HepG2 (cell line): ENCODE results near the gene SYVN1. TPM values are rescaled to one million over a fixed set of nuclear protein-coding genes. Genes with fewer than 3 reads are reported as not detected.

Experiments
- ARHGAP35 ChIP-seq: sonication (generic); formaldehyde crosslinking; IDR thresholded peaks from 2 replicates; pipeline ENCODE4 v1.9.0; 2022; ENCODE audit warnings: mild to moderate bottlenecking, inconsistent platforms, moderate library complexity, missing genetic modification reagents, borderline replicate concordance
- ARID2 ChIP-seq: sonication (generic); formaldehyde crosslinking; IDR thresholded peaks from 2 replicates; pipeline ENCODE4 v1.8.1; 2022; ENCODE audit warnings: mild to moderate bottlenecking, missing genetic modification reagents, borderline replicate concordance
- ELF4 ChIP-seq: sonication (generic); formaldehyde crosslinking; IDR thresholded peaks from 2 replicates; pipeline ENCODE4 v1.5.0; 2020; ENCODE audit warnings: missing genetic modification reagents, mild to moderate bottlenecking, moderate library complexity, borderline replicate concordance
- FOXA3 ChIP-seq: IDR thresholded peaks from 2 replicates; pipeline ENCODE4 v1.6.1; 2016; ENCODE audit warnings: missing genetic modification reagents, missing compliant biosample characterization
- KLF9 ChIP-seq: IDR thresholded peaks from 2 replicates; pipeline ENCODE4 v1.6.1; 2016; ENCODE audit warnings: low read depth
- MAZ ChIP-seq, 2 experiments: sonication (generic) in 1 of 2; formaldehyde crosslinking in 1 of 2; IDR thresholded peaks; 2 replicates each; pipeline versions ENCODE4 v1.5.0 to v1.6.1; 2012 to 2020; ENCODE audit warnings: low read depth in 2 of 2, mild to moderate bottlenecking in 2 of 2, borderline replicate concordance in 1 of 2, improper control_type of control experiment in 1 of 2, low read length in 1 of 2, missing genetic modification reagents in 1 of 2, moderate library complexity in 1 of 2
- NRL ChIP-seq: sonication (generic); formaldehyde crosslinking; IDR thresholded peaks from 2 replicates; pipeline ENCODE4 v1.5.0; 2020; ENCODE audit warnings: missing genetic modification reagents, mild to moderate bottlenecking, moderate library complexity, borderline replicate concordance
- RXRB ChIP-seq: IDR thresholded peaks from 2 replicates; pipeline ENCODE4 v1.6.1; 2016; ENCODE audit warnings: borderline replicate concordance, missing genetic modification reagents, missing compliant biosample characterization
- SRF ChIP-seq: IDR thresholded peaks from 2 replicates; pipeline ENCODE4 v1.6.1; 2011; ENCODE audit warnings: mild to moderate bottlenecking, low read depth, low read length, moderate library complexity
- XRCC5 ChIP-seq: fragments of 200-400 bp; formaldehyde crosslinking; optimal IDR thresholded peaks from 2 replicates; pipeline ENCODE3; 2017; ENCODE audit warnings: mild to moderate bottlenecking, low read length
- YY1 ChIP-seq: IDR thresholded peaks from 2 replicates; pipeline ENCODE4 v1.6.1; 2011; ENCODE audit warnings: low read length, low read depth, moderate library complexity, mild to moderate bottlenecking; ENCODE audit not compliant: insufficient read depth, insufficient replicate concordance
- ZEB1 ChIP-seq: IDR thresholded peaks from 2 replicates; pipeline ENCODE4 v1.6.1; 2012; ENCODE audit warnings: mild to moderate bottlenecking, low read depth, inconsistent platforms; ENCODE audit not compliant: insufficient replicate concordance
- ZFP82 ChIP-seq: sonication (generic); formaldehyde crosslinking; IDR thresholded peaks from 2 replicates; pipeline ENCODE4 v1.5.1; 2020; ENCODE audit warnings: mild to moderate bottlenecking, missing genetic modification reagents, borderline replicate concordance
- ZIK1 ChIP-seq: sonication (generic); formaldehyde crosslinking; IDR thresholded peaks from 2 replicates; pipeline ENCODE4 v1.5.0; 2020; ENCODE audit warnings: mild to moderate bottlenecking, low read depth, missing genetic modification reagents, borderline replicate concordance
- ZNF12 ChIP-seq: sonication (generic); formaldehyde crosslinking; IDR thresholded peaks from 2 replicates; pipeline ENCODE4 v1.5.0; 2020; ENCODE audit warnings: missing genetic modification reagents
- ZNF530 ChIP-seq: sonication (generic); formaldehyde crosslinking; IDR thresholded peaks from 2 replicates; pipeline ENCODE4 v1.5.0; 2020; ENCODE audit warnings: low read depth, mild to moderate bottlenecking, missing genetic modification reagents
- ZNF563 ChIP-seq: sonication (generic); formaldehyde crosslinking; IDR thresholded peaks from 2 replicates; pipeline ENCODE4 v1.8.0; 2022; ENCODE audit warnings: mild to moderate bottlenecking, moderate library complexity, missing genetic modification reagents
- ZNF782 ChIP-seq: sonication (generic); formaldehyde crosslinking; IDR thresholded peaks from 2 replicates; pipeline ENCODE4 v1.4.0; 2020; ENCODE audit warnings: missing genetic modification reagents, mild to moderate bottlenecking, borderline replicate concordance
- ZNF790 ChIP-seq: sonication (generic); formaldehyde crosslinking; IDR thresholded peaks from 2 replicates; pipeline ENCODE4 v1.8.0; 2022; ENCODE audit warnings: missing genetic modification reagents, mild to moderate bottlenecking, borderline replicate concordance
- polyA plus RNA-seq, 8 experiments: library from polyadenylated mRNA; depleted of rRNA in 3 of 8; stranded (reverse) in 7 of 8; unstranded in 1 of 8; fragments of >200 nt; fragmentation: Illumina TruSeq in 4 of 8; extraction: Trizol in 4 of 8; gene quantifications; 2 replicates each; pipeline versions ENCODE4 v1.2.1 to v1.2.3, GENCODE V29; 2011 to 2016; ENCODE audit warnings: low read depth in 4 of 8, missing spikeins in 1 of 8, mixed read lengths in 1 of 8; ENCODE audit not compliant: insufficient read depth in 1 of 8
- total RNA-seq, 5 experiments: library from RNA; depleted of rRNA; stranded (reverse); fragments of >200 nt; fragmentation: Illumina TruSeq; extraction: Trizol; gene quantifications; 2 replicates each; pipeline ENCODE4 v1.2.3, GENCODE V29; 2016; ENCODE audit warnings: low read depth in 1 of 5
- TF ChIP-seq, protein P1 (sequence below): sonication (generic); formaldehyde crosslinking; IDR thresholded peaks from 2 replicates; pipeline ENCODE4 v1.4.0; 2020; ENCODE audit warnings: mild to moderate bottlenecking, low read depth, missing genetic modification reagents
- TF ChIP-seq, protein P2 (sequence below): IDR thresholded peaks from 2 replicates; pipeline ENCODE4 v1.6.1; 2016; ENCODE audit warnings: low read depth, borderline replicate concordance
- TF ChIP-seq, protein P3 (sequence below): IDR thresholded peaks from 2 replicates; pipeline ENCODE4 v1.6.1; 2012; ENCODE audit warnings: inconsistent platforms
- TF ChIP-seq, protein P4 (sequence below): sonication (generic); formaldehyde crosslinking; IDR thresholded peaks from 2 replicates; pipeline ENCODE4 v1.8.1; 2023; ENCODE audit warnings: mild to moderate bottlenecking, missing genetic modification reagents

The SYVN1 gene
- total and polyA plus RNA-seq, 2 of the 13 experiments (the other 11 are each of a cell fraction or from before 2014, with no cell fraction given), result 10.3 to 22.5 TPM

DNA sequence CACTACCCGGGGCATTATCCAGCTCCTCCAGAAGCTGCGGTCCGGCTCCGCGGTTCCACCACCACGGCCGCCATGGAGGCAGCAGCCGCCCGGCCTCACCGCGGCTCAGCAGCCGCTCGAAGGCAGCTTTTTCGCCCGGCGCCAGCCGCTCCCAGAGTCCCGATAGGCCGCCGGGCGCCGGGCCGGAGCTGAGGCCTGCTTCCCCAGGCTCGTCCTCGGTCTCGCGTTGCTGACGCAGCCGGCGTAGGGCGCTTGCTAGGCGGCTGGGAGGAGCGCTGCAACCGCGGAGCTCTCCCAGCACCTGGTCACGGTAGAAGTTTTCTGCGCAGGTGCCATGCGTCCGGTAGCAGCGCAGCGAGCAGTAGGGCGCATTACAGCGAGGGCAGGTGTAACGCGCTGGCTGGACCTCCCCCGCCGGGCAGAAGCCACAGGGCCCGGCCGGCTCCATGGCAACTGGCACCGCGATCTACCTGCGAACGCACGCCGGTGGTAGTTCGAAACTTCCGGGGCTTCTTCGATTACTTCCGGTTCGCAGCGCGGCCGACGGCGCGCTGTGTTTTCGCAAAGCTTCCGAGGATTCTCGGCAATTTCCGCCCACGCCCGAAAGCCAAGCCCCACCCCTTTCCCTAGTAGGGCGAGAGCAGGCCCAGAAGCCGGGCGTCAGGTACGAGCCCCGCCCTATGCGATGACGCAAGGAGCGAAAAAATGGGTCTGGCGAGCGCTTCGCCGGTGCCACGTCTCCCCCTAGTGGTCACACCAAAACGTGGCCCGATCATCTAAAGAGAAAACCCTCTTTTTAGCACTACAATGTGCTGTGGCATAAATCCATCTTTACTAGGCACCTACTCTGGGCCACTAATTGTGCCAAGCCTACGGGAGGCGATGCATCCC is 16.9 kb downstream of the SYVN1 start, which contains the start of gene ZNHIT2 (continued):
- TF ChIP-seq YY1, result peak; percentile 65
- no peak for TF ChIP-seq KLF9 (CRISPR knock-in tag)
- TF ChIP-seq ZNF563, result peak; percentile 58
- TF ChIP-seq, protein P1, sequence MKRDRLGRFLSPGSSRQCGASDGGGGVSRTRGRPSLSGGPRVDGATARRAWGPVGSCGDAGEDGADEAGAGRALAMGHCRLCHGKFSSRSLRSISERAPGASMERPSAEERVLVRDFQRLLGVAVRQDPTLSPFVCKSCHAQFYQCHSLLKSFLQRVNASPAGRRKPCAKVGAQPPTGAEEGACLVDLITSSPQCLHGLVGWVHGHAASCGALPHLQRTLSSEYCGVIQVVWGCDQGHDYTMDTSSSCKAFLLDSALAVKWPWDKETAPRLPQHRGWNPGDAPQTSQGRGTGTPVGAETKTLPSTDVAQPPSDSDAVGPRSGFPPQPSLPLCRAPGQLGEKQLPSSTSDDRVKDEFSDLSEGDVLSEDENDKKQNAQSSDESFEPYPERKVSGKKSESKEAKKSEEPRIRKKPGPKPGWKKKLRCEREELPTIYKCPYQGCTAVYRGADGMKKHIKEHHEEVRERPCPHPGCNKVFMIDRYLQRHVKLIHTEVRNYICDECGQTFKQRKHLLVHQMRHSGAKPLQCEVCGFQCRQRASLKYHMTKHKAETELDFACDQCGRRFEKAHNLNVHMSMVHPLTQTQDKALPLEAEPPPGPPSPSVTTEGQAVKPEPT (CRISPR knock-in tag), result no peak
- no peak for TF ChIP-seq ARHGAP35 (CRISPR knock-in tag)
- peak; percentile 80 for TF ChIP-seq ZIK1
- TF ChIP-seq ZNF530 (CRISPR knock-in tag), result 0 out of 2 replicates have a peak, but pooled peaks have one; percentile 57
- TF ChIP-seq, protein P2, sequence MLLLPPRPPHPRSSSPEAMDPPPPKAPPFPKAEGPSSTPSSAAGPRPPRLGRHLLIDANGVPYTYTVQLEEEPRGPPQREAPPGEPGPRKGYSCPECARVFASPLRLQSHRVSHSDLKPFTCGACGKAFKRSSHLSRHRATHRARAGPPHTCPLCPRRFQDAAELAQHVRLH (CRISPR knock-in tag), result peak; percentile 59; the same call in 1 of the 2 replicates
- peak; percentile 73 for TF ChIP-seq RXRB (CRISPR knock-in tag)
- TF ChIP-seq SRF, result peak; percentile 67; the same call in 1 of the 2 replicates
- TF ChIP-seq ZNF782 (CRISPR knock-in tag), result peak; percentile 68
- TF ChIP-seq XRCC5, result peak; percentile 87
- TF ChIP-seq MAZ (IDR thresholded peaks at IDR 0.05; ENCODE audit: borderline replicate concordance, low read depth, low read length), result 0 out of 2 replicates have a peak, but pooled peaks have one; percentile 53
- TF ChIP-seq MAZ (CRISPR knock-in tag; IDR thresholded peaks at IDR 0.05; ENCODE audit: low read depth), result peak; percentile 88
- TF ChIP-seq ZFP82 (CRISPR knock-in tag), result peak; percentile 95
- peak; percentile 30; the same call in 1 of the 2 replicates for TF ChIP-seq FOXA3
- TF ChIP-seq NRL (CRISPR knock-in tag), result peak; percentile 26; the same call in 1 of the 2 replicates
- TF ChIP-seq ZNF12 (CRISPR knock-in tag), result no peak
- peak; percentile 61 for TF ChIP-seq ZEB1
- no peak for TF ChIP-seq ARID2 (CRISPR knock-in tag)
- TF ChIP-seq ZNF790 (CRISPR knock-in tag), result peak; percentile 81; the same call in 1 of the 2 replicates
- TF ChIP-seq, protein P3, sequence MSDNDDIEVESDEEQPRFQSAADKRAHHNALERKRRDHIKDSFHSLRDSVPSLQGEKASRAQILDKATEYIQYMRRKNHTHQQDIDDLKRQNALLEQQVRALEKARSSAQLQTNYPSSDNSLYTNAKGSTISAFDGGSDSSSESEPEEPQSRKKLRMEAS, result peak; percentile 81
- TF ChIP-seq, protein P4, sequence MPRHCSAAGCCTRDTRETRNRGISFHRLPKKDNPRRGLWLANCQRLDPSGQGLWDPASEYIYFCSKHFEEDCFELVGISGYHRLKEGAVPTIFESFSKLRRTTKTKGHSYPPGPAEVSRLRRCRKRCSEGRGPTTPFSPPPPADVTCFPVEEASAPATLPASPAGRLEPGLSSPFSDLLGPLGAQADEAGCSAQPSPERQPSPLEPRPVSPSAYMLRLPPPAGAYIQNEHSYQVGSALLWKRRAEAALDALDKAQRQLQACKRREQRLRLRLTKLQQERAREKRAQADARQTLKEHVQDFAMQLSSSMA (CRISPR knock-in tag), result no peak
- TF ChIP-seq ELF4 (CRISPR knock-in tag), result peak; percentile 71; the same call in 1 of the 2 replicates
